ENCODE data around the gene DPP9. TPM values are rescaled to one million over a fixed set of nuclear protein-coding genes. Genes with fewer than 3 reads are reported as not detected.
A peak's percentile ranks its signal among the peaks of the same experiment; 100 is the strongest.

The DPP9 gene
- total RNA-seq, 2 donors from 2014 or later: 56.3 to 100 TPM

GRCh38 chr19:4638828-4639530 is 84.7 kb downstream of the DPP9 start, which contains the start of gene TNFAIP8L1:
Gene TNFAIP8L1 (plus strand): TSS chr19:4639516. CDS start chr19:4651870, 12,354 bp downstream.
- H3K36me3 ChIP-seq: no peaks in the 10 kb centered on the region
- peak within 1 kb of the TSS; percentile 88 to 95 for H3K9ac ChIP-seq (ENCODE audit: low read depth in 2 of 2, low read length in 2 of 2)
- TF ChIP-seq CTCF (IDR thresholded peaks at IDR 0.05): no peak
- DNase-seq: peak; percentile 99
- no peaks in the 10 kb centered on the region for H3K27me3 ChIP-seq
- peak within 1 kb of the TSS; percentile 52 for H3K27ac ChIP-seq
- peak within 1 kb of the TSS; percentile 67 for H3K4me3 ChIP-seq
- intact Hi-C loops (cut with DNase I): loop anchor here (5.0 kb wide), 1 partner anchor 62 kb away; no protein-coding TSS in a partner anchor
- no peaks in the 10 kb centered on the region for H3K9me3 ChIP-seq
- peaks cover 11% of the 10 kb centered on the region for H3K4me1 ChIP-seq

GRCh38 chr19:4638317-4638716 is 85.3 kb downstream of the DPP9 start:
- Histone ChIP-seq H3K9ac (ENCODE audit: low read depth in 2 of 2, low read length in 2 of 2) (no peak overlapping the region), H3K4me1 (peaks cover 11% of the 10 kb centered on the region), H3K27me3 (no peaks in the 10 kb centered on the region), H3K27ac (no peak overlapping the region), H3K36me3 (no peaks in the 10 kb centered on the region), H3K9me3 (no peaks in the 10 kb centered on the region), H3K4me3 (no peak overlapping the region)
- no peak for DNase-seq
- intact Hi-C loops (cut with DNase I): loop anchor here (5.0 kb wide), 1 partner anchor 61 kb away; no protein-coding TSS in a partner anchor
- no peak for TF ChIP-seq CTCF (IDR thresholded peaks at IDR 0.05)

GRCh38 chr19:4636761-4637160 is 86.9 kb downstream of the DPP9 start:
- DNase-seq: no peak
- Histone ChIP-seq H3K36me3 (no peaks in the 10 kb centered on the region), H3K27ac (no peak overlapping the region), H3K4me1 (peaks cover 11% of the 10 kb centered on the region), H3K9me3 (no peaks in the 10 kb centered on the region), H3K9ac (ENCODE audit: low read depth in 2 of 2, low read length in 2 of 2) (peak overlapping the region in 1 of 2 donors; percentile 43), H3K4me3 (no peak overlapping the region), H3K27me3 (no peaks in the 10 kb centered on the region)
- intact Hi-C loops (cut with DNase I): loop anchor here (5.0 kb wide), 1 partner anchor 59 kb away; no protein-coding TSS in a partner anchor
- no peak for TF ChIP-seq CTCF (IDR thresholded peaks at IDR 0.05)

GRCh38 chr19:4636151-4636717 is 87.4 kb downstream of the DPP9 start:
- intact Hi-C loops (cut with DNase I): loop anchor here (5.0 kb wide), 1 partner anchor 59 kb away; no protein-coding TSS in a partner anchor
- Histone ChIP-seq H3K4me1 (peaks cover 11% of the 10 kb centered on the region), H3K9me3 (no peaks in the 10 kb centered on the region), H3K9ac (ENCODE audit: low read depth in 2 of 2, low read length in 2 of 2) (peak overlapping the region; percentile 43 to 78), H3K4me3 (peak overlapping the region; percentile 30), H3K27me3 (no peaks in the 10 kb centered on the region), H3K27ac (no peak overlapping the region), H3K36me3 (no peaks in the 10 kb centered on the region)
- DNase-seq: peak; percentile 65
- peak; percentile 96 for TF ChIP-seq CTCF (IDR thresholded peaks at IDR 0.05)

GRCh38 chr19:4635754-4636116 is 87.9 kb downstream of the DPP9 start:
- H3K36me3 ChIP-seq: no peaks in the 10 kb centered on the region
- intact Hi-C loops (cut with DNase I): loop anchor here (5.0 kb wide), 1 partner anchor 58 kb away; no protein-coding TSS in a partner anchor
- DNase-seq: no peak
- no peak overlapping the region for H3K27ac ChIP-seq
- H3K9me3 ChIP-seq: no peaks in the 10 kb centered on the region
- H3K27me3 ChIP-seq: no peaks in the 10 kb centered on the region
- no peak for TF ChIP-seq CTCF (IDR thresholded peaks at IDR 0.05)
- H3K9ac ChIP-seq (ENCODE audit: low read depth in 2 of 2, low read length in 2 of 2): peak overlapping the region; percentile 43 to 78
- peak overlapping the region; percentile 30 for H3K4me3 ChIP-seq
- H3K4me1 ChIP-seq: peaks cover 11% of the 10 kb centered on the region
